H1 (cell line): ENCODE results near the gene DCBLD1. TPM values are rescaled to one million over a fixed set of nuclear protein-coding genes. Genes with fewer than 3 reads are reported as not detected.

ENCODE experiments used
- CBX5 ChIP-seq: fragments of 300-800, 300-1000 bp; sonication (generic); IDR thresholded peaks from 2 replicates; pipeline ENCODE4 v1.7.1; 2016; ENCODE audit warnings: antibody characterized with exemption, low read length, low read depth
- CHD2 ChIP-seq: IDR thresholded peaks from 2 replicates; pipeline ENCODE4 v1.6.1; 2012; ENCODE audit warnings: low read length, improper control_type of control experiment
- CHD7 ChIP-seq: fragments of 300-600 bp; sonication (generic); IDR thresholded peaks from 2 replicates; pipeline ENCODE4 v1.7.1; 2012; ENCODE audit warnings: low read length, moderate library complexity, mild to moderate bottlenecking, inconsistent platforms; ENCODE audit not compliant: insufficient replicate concordance
- CREB1 ChIP-seq: IDR thresholded peaks from 2 replicates; pipeline ENCODE4 v1.6.1; 2012; ENCODE audit warnings: inconsistent platforms
- GTF2F1 ChIP-seq: IDR thresholded peaks from 2 replicates; pipeline ENCODE4 v1.6.1; 2012; ENCODE audit warnings: low read depth, low read length, improper control_type of control experiment, borderline replicate concordance
- HDAC6 ChIP-seq: IDR thresholded peaks from one replicate; pipeline ENCODE4 v1.7.1; 2012; ENCODE audit warnings: low read depth, mild to moderate bottlenecking, inconsistent platforms, low read length, moderate library complexity
- NRF1 ChIP-seq: IDR thresholded peaks from 2 replicates; pipeline ENCODE4 v1.6.1; 2011; ENCODE audit warnings: mild to moderate bottlenecking, low read depth, low read length, improper control_type of control experiment
- SP2 ChIP-seq: IDR thresholded peaks from 2 replicates; pipeline ENCODE4 v1.6.1; 2012; ENCODE audit warnings: mild to moderate bottlenecking, low read length, inconsistent platforms
- polyA plus RNA-seq, 7 experiments: library from polyadenylated mRNA; depleted of rRNA in 3 of 7; stranded (reverse) in 5 of 7; unstranded in 2 of 7; fragments of >200 nt in 5 of 7; fragments of 200-250 nt in 2 of 7; gene quantifications; 1 replicate in 5 of 7; 2 replicates in 1 of 7; 4 replicates in 1 of 7; pipeline versions ENCODE4 v1.2.1 to v1.2.3, GENCODE V29; 2011 to 2013; ENCODE audit warnings: missing spikeins in 2 of 7, mixed read lengths in 2 of 7
- total RNA-seq: library from RNA; stranded (reverse); fragmentation: NEBNext Ultra II Directional; extraction: Animal tissue kit (Norgen Biotek cat#: 25700); gene quantifications from 2 replicates; pipeline ENCODE4 v1.2.1, GENCODE V29; 2021
- TF ChIP-seq, protein P1 (sequence below): IDR thresholded peaks from 2 replicates; pipeline ENCODE4 v1.6.1; 2012; ENCODE audit warnings: low read length, inconsistent platforms

The DCBLD1 gene
- total and polyA plus RNA-seq, 2 of the 8 experiments (the other 6 are each of a cell fraction or from before 2014, with no cell fraction given), result 3.9 to 11.2 TPM

DNA sequence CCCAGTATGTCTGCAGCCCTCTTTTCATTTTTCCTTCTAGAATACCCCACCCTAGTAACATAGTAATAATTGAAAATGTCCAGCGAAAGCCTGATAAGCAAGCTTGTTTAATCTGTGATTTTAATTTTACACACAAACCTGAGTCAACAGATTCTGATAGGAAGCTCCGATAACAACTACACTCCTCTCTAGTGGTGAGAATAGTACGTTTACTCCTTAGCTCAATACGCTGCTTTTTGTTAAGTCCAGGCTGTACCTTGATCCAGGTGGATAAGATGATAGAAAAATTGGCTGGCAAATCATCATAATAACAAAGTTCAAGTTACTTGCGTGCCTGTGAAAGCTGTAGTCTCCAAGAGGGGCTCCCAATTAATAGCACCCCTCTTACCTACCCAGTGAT is 25.5 kb upstream of the DCBLD1 start (continued):
- TF ChIP-seq, protein P1, sequence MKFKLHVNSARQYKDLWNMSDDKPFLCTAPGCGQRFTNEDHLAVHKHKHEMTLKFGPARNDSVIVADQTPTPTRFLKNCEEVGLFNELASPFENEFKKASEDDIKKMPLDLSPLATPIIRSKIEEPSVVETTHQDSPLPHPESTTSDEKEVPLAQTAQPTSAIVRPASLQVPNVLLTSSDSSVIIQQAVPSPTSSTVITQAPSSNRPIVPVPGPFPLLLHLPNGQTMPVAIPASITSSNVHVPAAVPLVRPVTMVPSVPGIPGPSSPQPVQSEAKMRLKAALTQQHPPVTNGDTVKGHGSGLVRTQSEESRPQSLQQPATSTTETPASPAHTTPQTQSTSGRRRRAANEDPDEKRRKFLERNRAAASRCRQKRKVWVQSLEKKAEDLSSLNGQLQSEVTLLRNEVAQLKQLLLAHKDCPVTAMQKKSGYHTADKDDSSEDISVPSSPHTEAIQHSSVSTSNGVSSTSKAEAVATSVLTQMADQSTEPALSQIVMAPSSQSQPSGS, result no peak
- TF ChIP-seq CBX5 (no peak), CHD7 (no peak), NRF1 (no peak), GTF2F1 (no peak), HDAC6 (no peak), CHD2 (no peak), SP2 (no peak), CREB1 (no peak)
- TF ChIP-seq, all 59 proteins: peak for 0
